GM19238 (cell line): ENCODE measurements around the gene PKNOX1.
"Not testable (repeated sequence)": the region's sequence is repeated elsewhere in the genome, so short reads cannot be mapped to it uniquely, and the experiment has no call there.

Experiments
- DNase-seq: peaks from one replicate; pipeline ENCODE4 v3.0.0; 2011; ENCODE audit warnings: low spot score; ENCODE audit not compliant: insufficient read length

PKNOX1 gene, protein sequence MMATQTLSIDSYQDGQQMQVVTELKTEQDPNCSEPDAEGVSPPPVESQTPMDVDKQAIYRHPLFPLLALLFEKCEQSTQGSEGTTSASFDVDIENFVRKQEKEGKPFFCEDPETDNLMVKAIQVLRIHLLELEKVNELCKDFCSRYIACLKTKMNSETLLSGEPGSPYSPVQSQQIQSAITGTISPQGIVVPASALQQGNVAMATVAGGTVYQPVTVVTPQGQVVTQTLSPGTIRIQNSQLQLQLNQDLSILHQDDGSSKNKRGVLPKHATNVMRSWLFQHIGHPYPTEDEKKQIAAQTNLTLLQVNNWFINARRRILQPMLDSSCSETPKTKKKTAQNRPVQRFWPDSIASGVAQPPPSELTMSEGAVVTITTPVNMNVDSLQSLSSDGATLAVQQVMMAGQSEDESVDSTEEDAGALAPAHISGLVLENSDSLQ

DNA sequence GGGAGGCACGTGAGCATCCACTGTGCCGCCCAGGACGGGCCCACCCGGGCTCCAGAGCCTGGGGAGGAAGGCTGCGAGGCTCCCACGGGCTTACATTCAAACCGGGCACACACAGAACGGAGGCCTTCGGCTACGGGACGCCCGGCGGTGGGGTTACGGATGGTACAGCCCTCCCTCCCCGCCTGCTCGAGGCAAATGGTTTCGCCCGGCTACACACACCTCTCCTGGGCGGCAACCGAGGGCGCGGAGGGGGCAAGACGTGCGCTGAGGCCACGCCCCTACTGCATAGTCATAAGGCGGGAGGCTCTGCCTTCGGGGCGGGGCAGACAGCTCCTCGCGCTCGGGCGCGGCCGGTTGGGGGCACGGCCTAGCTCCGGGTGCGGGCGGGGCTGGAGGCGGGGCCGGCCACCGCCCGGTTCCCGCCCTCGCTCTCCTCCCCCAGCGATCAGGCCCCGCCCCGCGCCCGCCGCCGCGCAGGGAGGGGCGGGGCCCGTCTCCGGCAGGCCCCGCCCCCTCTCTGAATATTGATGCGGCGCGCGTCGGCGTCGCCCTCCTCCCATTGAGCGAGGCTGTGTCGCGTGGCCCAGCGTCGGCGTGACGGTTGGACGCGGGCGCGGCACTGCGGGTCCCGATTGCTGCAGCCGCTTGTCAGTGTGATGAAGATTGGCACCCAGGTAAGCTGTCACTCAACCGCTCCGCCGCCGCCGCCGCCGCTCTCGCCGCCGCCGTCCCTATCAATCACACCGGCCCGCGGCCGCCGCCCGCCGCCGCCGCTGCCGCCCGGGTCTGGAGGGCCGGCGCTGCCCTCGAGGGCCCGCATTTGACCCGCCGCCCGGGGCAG, at the start of gene PKNOX1:
PKNOX1 (plus strand) TSS at position 572 of the 841 bp plus-strand sequence. CDS start 29,820 bp downstream, outside the sequence.
- DNase-seq, result peak; percentile 97

DNA sequence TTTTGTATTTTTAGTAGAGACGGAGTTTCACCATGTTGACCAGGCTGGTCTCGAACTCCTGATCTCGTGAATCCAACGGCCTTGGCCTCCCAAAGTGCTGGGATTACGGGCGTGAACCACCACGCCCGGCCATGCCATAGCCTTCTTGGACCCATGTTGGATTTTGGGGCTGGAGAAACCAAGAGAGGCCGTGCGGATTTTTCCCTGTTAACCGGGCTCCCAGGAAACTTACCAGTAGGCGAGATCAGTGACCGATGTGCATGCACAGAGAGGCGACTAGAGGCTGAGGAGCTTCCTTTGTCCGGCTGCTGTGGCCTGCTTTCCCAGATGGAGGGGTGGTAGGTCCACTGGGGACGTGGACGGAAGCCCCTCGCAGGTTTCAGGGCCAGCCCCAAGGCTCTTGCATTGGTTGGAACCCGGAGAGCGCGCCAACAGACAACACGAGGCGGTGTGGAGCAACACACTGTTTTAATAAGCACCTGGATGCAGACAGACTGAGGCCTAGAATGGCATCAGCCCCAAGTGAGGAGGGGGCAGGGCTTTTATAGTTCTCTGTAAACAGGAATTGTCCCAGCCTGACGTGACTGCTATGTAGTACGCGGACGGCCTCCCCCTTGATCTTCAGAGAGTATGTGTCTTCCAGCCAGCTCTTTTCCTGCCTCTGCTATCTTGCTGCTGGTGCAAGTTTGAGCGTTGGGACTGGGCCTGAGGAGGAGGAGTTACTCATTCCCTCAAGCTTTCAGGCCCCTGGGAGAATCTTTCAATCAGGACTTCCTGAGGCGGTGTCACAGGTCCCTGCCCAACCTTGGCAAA, 49.0 kb upstream of the PKNOX1 start, which contains the start of gene ERVH48-1:
ERVH48-1 (minus strand) TSS at position 517 of the 813 bp plus-strand sequence. CDS start 6,624 bp downstream, outside the sequence.
- no peak for DNase-seq

DNA sequence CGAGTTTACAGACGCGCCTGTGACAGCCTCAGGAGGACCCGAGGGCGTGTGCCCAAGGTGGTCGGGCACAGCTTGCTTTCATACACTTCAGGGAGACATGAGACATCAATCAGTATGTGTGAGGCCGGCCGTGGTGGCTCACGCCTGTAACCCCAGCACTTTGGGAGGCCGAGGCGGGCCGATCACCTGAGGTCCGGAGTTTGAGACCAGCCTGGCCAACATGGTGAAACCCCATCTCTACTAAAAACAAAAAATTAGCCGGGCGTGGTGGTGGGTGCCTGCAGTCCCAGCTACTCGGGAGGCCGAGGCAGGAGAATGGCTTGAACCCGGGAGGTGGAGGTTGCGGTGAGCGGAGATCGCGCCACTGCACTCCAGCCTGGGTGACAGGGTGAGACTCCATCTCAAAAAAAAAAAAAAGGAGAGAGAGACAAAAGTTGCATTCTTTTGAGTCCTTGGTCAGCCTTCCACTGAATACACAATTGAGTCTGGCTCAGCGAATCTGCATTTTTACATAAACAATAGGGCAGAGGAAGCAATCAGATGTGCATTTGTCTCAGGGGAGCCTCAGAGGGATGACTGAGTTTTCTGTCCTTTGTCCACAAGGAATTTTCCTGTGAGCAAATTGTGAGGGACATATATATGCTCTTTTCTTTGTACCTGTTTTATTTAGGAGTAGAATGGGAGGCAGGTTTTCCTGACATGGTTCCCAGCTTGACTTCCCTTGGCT, 46.7 kb upstream of the PKNOX1 start:
- not testable (repeated sequence) for DNase-seq

DNA sequence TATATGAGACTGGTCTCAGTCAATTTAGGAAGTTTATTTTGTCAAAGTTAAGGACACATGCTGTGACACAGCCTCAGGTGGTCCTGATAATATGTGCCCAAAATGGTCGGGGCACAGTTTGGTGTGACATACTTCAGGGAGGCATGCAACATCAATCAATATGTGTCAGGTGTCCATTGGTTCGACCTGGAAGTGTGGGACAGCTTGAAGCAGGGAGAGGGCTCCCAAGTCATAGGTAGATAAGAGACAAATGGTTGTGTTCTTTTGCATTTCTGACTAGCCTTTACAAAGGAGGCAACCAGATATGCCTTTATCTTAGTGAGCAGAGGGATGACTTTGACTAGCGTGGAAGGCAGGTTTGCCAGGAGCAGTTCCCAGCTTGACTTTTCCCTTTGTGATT, 44.4 kb upstream of the PKNOX1 start:
- no peak for DNase-seq

DNA sequence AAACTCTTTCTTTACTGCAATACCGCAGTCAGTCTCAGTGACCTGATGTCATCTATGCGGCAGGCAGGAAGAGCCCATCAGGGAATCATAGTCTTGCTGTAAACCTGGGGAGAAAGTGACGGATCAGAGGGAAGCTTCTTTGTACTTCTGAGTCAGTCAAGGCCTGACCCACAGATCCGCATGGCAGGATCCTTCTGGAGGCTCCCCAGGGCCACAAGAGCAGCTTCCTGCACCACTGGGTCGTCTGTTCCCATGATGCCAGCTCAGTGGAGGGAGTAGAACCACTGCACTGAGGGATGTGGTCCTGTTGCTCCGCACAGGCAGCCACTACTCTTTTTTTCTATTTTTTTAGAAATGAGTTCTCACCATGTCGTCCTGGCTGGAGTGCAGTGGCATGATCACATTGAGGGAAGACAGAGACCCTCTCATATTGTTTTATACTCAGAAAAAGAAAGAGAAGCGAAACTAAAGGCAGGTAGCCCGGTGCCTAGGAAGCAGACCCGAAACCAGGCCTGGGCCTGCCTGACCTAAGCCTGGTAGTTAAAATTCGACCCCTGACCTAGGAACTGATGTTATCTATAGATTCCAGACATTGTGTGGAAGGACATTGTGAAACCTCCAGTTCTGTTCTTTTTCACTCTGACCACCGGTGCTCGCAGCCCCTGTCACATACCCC, 42.7 kb upstream of the PKNOX1 start:
- no peak for DNase-seq

DNA sequence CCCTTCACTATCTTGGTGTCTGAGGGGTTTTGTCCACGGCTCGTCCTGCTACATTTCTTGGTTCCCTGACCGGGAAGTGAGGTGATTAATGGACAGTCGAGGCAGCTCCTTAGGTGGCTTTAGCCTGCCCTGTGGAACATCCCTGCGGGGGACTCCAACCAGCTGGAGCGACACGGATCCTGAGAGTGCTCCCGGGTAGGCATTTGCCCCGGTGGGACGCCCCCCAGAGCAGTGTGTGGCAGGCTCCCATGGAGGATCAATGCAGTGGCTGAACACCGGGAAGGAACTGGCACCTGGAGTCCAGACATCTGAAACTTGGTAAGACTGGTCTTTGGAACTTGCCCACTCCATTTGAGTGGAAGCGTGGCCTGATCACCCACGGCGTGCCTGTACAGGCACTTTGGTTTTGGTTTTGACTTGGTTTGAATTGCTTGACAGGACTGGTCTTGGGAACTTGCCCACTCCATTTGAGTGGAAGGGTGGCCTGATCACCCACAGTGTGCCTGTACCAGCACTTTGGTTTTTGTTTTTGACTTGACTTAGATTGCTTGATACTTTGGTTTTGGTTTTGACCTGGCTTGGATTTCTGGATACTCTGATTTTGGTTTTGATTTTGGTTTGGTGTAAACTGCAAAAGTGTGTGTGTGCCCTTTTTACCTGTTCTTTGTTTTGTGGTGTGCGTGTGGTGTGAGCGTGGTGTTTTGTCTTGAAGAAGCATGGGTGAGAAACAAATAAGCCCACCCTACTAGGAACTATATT, 41.8 kb upstream of the PKNOX1 start:
- not testable (repeated sequence) for DNase-seq

DNA sequence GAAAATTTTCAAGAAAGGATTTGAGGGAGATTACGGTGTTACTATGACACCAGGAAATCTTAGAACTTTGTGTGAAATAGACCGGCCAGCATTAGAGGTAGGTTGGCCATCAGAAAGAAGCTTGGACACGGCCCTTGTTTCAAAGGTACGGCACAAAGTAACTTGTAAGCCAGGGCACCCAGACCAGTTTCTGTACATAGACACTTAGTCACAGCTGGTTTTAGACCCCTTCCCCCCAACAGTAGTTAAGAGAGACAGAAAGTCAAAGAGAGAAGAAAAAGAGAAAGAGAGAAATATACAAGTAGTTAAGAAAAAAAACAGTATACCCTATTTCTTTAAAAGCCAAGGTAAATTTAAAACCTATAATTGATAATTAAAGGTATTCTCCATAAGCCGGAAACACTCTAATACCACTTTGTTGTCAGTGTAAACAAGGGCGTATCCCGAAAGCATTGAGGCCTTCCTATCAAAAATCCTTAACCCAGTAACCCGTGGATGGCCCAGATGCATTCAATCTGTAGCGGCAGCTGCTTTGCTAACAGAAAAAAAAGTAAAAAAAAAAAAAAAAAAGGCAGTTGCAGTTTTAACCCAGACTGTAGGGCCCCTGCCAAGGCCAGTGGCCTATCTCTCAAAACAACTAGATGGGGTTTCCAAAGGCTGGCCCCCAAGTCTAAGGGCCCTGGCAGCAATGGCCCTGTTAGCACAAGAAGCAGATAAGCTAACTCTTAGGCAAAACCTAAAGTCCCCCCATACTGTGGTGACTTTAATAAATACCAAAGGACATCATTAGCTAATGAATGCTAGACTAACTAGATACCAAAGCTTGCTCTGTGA, 41.0 kb upstream of the PKNOX1 start:
- not testable (repeated sequence) for DNase-seq

DNA sequence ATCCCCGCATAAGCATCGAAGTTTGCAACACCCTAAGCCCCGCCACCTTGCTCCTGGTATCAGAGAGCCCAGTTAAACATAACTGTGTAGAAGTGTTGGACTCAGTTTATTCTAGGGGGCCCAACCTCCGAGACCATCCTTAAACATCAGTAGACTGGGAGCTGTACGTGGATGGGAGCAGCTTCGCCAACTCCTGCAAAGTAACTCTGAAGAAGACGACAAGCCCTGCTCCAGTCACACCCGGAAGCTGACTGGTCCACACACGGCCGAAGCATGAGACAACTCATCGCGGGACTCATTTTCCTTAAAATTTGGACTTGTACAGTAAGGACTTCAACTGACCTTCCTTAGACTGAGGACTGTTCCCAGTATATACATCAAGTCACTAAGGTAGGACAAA, 40.4 kb upstream of the PKNOX1 start:
- not testable (repeated sequence) for DNase-seq

DNA sequence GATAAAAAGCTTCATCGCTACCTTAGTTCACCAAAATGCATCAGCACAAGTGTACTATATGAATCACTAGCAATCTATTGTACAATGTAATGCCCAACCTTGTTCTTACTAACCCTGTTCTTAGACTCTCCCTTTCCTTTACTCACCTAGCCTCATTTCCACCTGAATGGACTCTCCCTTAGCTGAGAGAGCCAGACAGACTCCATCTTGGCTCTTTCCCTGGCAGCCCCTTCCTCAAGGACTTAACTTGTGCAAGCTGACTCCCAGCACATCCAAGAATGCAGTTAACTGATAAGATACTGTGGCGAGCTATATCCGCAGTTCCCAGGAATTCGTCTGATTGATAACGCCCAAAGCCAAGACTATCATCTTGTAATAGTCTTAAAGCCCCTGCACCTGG, 38.0 kb upstream of the PKNOX1 start:
- not testable (repeated sequence) for DNase-seq

DNA sequence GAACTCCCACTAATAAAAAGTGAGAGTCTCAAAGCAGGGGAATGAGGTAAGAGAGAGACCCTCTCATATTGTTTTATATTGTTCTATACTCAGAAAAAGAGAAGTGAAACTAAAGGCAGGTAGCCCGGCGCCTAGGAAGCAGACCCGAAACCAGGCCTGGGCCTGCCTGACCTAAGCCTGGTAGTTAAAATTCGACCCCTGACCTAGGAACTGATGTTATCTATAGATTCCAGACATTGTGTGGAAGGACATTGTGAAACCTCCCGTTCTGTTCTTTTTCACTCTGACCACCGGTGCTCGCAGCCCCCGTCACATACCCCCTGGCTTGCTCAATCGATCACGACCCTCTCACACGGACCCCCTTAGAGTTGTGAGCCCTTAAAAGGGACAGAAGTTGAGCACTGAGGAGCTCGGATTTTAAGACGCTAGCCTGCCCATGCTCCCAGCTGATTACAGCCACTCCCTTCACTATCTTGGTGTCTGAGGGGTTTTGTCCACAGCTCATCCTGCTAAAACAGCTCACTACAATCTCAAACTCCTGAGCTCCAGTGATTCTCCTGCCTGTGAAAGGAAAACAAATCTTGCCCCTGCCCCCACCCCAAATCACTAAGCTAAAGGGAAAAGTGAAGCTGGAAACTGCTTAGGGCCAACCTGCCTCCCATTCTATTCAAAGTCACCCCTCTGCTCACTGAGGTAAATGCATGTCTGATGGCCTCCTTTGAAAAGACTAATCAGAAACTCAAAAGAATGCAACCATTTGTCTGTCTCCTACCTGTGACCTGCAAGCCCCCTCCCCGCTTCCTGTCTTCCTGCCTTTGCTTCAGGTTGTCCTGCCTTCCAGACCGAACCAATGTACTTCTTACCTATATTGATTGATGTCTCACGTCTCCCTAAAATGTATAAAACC, 37.1 kb upstream of the PKNOX1 start:
- DNase-seq, result not testable (repeated sequence)

DNA sequence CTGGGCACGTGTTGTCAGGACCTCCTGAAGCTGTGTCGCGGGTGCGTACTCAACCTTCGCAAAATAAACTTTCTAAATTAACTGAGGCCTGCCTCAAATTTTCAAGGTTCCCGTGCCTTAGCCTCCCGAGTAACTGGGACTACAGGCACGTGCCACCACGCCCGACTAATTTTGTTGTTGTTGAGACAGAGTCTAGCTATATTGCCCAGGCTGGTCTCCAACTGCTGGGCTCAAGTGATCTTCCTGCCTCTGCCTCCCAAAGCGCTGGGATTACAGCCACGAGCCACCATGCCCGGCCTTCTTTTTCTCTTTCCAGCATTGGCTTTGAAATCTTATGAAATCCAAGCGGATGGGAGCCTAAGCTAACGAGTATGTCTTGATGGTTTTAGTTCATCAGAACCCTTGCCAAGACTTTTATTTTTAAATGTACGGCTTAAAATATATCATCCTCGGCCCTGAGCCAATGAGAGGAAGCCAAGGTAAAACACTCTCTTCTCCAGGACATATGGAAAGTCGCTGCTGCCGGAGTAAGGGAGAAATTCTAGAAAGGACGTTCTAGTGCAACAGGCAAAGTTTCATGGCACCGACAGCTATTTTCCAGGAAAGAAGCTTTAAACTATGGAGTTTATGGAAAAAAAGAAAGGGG, 36.3 kb upstream of the PKNOX1 start:
- no peak for DNase-seq

DNA sequence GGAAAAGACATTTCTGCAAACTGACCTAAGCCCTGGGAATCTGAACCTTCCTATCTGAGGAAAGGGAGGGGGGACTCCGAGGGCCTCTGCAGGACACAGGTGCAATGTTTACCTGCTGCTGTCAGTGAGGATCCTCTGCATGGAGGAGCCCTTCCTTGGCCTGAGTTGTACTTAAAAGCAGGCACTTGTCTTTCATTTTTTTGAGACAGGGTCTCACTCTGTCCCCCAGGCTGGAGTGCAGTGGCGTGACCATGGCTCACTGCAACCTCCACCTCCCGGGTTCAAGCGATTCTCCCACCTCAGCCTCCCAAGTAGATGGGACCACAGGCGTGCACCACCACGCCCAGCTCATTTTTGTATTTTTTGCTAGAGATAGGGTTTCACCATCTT, 35.8 kb upstream of the PKNOX1 start:
- DNase-seq, result not testable (repeated sequence)

DNA sequence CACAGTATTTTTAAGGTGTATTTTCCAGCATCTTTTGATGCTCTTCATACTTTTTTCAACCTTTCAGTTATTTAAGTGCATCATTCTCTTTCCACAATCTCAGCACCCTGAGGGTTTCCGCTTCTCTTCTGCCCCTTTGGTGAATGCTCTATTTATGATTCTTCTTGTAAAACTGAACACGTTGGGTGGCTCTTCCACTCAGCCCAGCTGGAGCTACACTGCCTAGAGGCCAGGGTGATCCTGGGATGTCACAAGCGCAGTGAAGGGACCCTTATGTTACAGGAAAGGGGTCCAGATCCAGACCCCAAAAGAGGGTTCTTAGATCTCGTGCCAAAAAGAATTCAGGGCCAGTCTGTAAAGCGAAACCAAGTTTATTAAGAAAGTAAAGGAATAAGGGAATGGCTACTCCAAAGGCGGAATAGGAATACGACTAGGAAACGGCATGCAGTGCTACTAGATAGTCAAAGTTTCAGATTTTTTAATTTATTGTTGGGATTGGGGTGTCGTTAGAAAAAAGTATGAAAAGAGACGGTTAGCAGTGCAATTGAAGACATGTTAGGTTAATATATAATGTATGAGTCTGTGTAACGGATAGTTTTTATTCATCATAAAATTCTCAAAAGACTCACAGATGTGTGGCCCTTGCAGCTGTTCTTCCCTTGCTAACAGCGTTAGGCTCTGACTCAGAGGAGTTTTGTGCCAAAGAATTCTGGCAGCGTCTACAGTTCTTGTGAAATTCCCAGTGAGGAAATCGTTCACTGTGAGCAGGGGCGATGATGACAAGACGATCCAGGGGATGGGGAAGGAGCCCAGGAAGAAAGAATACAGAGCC, 34.6 kb upstream of the PKNOX1 start:
- DNase-seq, result no peak

DNA sequence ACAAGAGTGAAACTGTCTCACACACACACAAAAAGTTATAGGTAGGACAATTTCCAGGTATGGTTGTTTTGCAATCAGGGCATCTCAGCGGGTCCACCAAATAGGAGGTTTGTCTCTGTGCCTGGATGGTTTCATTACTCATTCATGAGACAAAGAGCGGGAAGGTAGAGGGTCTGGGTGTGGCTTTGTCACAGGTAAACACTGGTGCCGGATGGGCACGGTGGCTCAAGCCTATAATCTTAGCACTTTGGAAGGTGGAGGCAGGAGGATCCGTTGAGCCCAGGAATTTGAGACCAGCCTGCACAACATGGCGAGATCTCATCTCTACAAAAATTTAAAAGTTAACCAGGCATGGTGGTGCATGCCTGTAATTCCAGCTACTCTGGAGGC, 32.7 kb upstream of the PKNOX1 start:
- DNase-seq, result no peak

DNA sequence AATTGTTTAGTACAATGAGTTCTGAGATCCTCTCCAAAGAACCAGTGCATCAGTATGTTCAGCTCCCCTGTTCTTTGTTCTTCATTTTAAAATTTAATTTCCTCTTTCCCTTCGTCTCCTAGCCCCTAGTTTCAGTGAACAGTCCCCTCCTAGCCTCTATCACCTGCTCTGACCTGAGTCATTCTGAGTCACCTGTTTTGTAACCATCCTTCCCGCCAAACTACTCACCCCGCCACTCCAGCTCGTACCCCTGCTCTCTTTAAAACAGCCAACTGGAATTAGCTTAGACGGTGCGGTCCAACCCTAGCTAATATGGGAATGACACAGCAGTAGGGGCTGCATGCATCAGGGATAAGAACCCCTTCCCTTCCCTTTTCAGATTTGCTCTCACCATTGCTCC, 32.1 kb upstream of the PKNOX1 start:
- DNase-seq, result no peak
